Stimulated activated CD4-positive, alpha-beta T cell treated with anti-CD3 and anti-CD28 coated beads, Interleukin-15, amount 100 ng/mL, for 1 hour (primary cell): ENCODE results near the gene EIF1B.

Experiments used
- DNase-seq, 2 donors: peaks; one replicate each; pipeline ENCODE4 v3.0.0-alpha.2; 2020; ENCODE audit warnings: low read depth in 1 of 2, low spot score in 1 of 2

Gene EIF1B

GRCh38 chr3:40308725-40309417 lies 636 bp upstream of the EIF1B start:
- DNase-seq: no peak

GRCh38 chr3:40309925-40310695 lies 603 bp downstream of the EIF1B start:
- peak; percentile 6 to 28 for DNase-seq

- DNase-seq: no peak
Observed at GRCh38 chr3:40310705-40311104, 1.2 kb downstream of the EIF1B start.

- no peak for DNase-seq
Observed at GRCh38 chr3:40312661-40313226, 3.2 kb downstream of the EIF1B start.

GRCh38 chr3:40313975-40314860 lies 4.7 kb downstream of the EIF1B start:
- no peak for DNase-seq

- DNase-seq: no peak
Observed at GRCh38 chr3:40317061-40317855, 7.8 kb downstream of the EIF1B start.

GRCh38 chr3:40321818-40322217 lies 12.3 kb downstream of the EIF1B start:
- DNase-seq: no peak

- DNase-seq: no peak
Observed at GRCh38 chr3:40323946-40324345, 14.4 kb downstream of the EIF1B start.

- no peak for DNase-seq
Observed at GRCh38 chr3:40324621-40325020, 15.1 kb downstream of the EIF1B start.

GRCh38 chr3:40325465-40325864 lies 16.0 kb downstream of the EIF1B start:
- DNase-seq: no peak

GRCh38 chr3:40328374-40328773 lies 18.9 kb downstream of the EIF1B start:
- DNase-seq: no peak

GRCh38 chr3:40329071-40329470 lies 19.6 kb downstream of the EIF1B start:
- no peak for DNase-seq

GRCh38 chr3:40332684-40333083 lies 23.2 kb downstream of the EIF1B start:
- DNase-seq: no peak

GRCh38 chr3:40333416-40333815 lies 23.9 kb downstream of the EIF1B start:
- no peak for DNase-seq

- DNase-seq: no peak
Observed at GRCh38 chr3:40333852-40334251, 24.3 kb downstream of the EIF1B start.

- DNase-seq: no peak
Observed at GRCh38 chr3:40336101-40336500, 26.6 kb downstream of the EIF1B start.

- no peak for DNase-seq
Observed at GRCh38 chr3:40336511-40337135, 27.1 kb downstream of the EIF1B start.

- no peak for DNase-seq
Observed at GRCh38 chr3:40337136-40338108, 27.9 kb downstream of the EIF1B start.

- DNase-seq: no peak
Observed at GRCh38 chr3:40339871-40340270, 30.4 kb downstream of the EIF1B start.
